ENCODE data around the gene RIC1.
A peak's percentile ranks its signal among the peaks of the same experiment; 100 is the strongest.

The RIC1 gene

GRCh38 chr9:5811751-5812150 lies 182.8 kb downstream of the RIC1 start:
- no peak for DNase-seq (ENCODE audit: low read depth)
- no peak for TF ChIP-seq CTCF (conservative IDR thresholded peaks at IDR 0.05; ENCODE audit: low read depth, low read length)
- H3K4me3 ChIP-seq (ENCODE audit: low read depth, low read length), result no peak overlapping the region

- no peak overlapping the region for H3K4me3 ChIP-seq (ENCODE audit: low read depth, low read length)
- TF ChIP-seq CTCF (conservative IDR thresholded peaks at IDR 0.05; ENCODE audit: low read depth, low read length), result no peak
- DNase-seq (ENCODE audit: low read depth), result no peak
Observed at GRCh38 chr9:5813824-5814223, 184.9 kb downstream of the RIC1 start.

GRCh38 chr9:5815461-5815860 lies 186.6 kb downstream of the RIC1 start:
- no peak for DNase-seq (ENCODE audit: low read depth)
- TF ChIP-seq CTCF (conservative IDR thresholded peaks at IDR 0.05; ENCODE audit: low read depth, low read length), result no peak
- no peak overlapping the region for H3K4me3 ChIP-seq (ENCODE audit: low read depth, low read length)

- DNase-seq (ENCODE audit: low read depth), result peak; percentile 75
- H3K4me3 ChIP-seq (ENCODE audit: low read depth, low read length), result no peak overlapping the region
- no peak for TF ChIP-seq CTCF (conservative IDR thresholded peaks at IDR 0.05; ENCODE audit: low read depth, low read length)
Observed at GRCh38 chr9:5817862-5818261, 189.0 kb downstream of the RIC1 start.

GRCh38 chr9:5818424-5819142 lies 189.7 kb downstream of the RIC1 start:
- no peak for TF ChIP-seq CTCF (conservative IDR thresholded peaks at IDR 0.05; ENCODE audit: low read depth, low read length)
- H3K4me3 ChIP-seq (ENCODE audit: low read depth, low read length), result no peak overlapping the region
- no peak for DNase-seq (ENCODE audit: low read depth)

GRCh38 chr9:5819174-5819573 lies 190.3 kb downstream of the RIC1 start:
- no peak overlapping the region for H3K4me3 ChIP-seq (ENCODE audit: low read depth, low read length)
- DNase-seq (ENCODE audit: low read depth), result no peak
- TF ChIP-seq CTCF (conservative IDR thresholded peaks at IDR 0.05; ENCODE audit: low read depth, low read length), result no peak

GRCh38 chr9:5820425-5820824 lies 191.5 kb downstream of the RIC1 start:
- H3K4me3 ChIP-seq (ENCODE audit: low read depth, low read length), result no peak overlapping the region
- TF ChIP-seq CTCF (conservative IDR thresholded peaks at IDR 0.05; ENCODE audit: low read depth, low read length), result no peak

More at GRCh38 chr9:5820425-5820824, 191.5 kb downstream of the RIC1 start:
- DNase-seq (ENCODE audit: low read depth), result no peak

Measured in choroid plexus epithelial cell (primary cell).